Lower lobe of right lung (tissue), 2 donors: Measurements from ENCODE around the gene BABAM2. TPM values are rescaled to one million over a fixed set of nuclear protein-coding genes. Genes with fewer than 3 reads are reported as not detected.

Experiments used
- ATAC-seq, 2 donors: fragments of 200-7000 bp; cut with Tn5 transposase; one replicate each; pipeline ENCODE4 v1.9.1; 2020 to 2022; ENCODE audit warnings: mild to moderate bottlenecking in 2 of 2, moderate library complexity in 2 of 2
- DNase-seq: peaks from one replicate; pipeline ENCODE4 v3.0.0-alpha.2; 2020
- H3K27ac ChIP-seq: fragments of 200-600 bp; one replicate; pipeline ENCODE4 v1.8.0; 2022
- H3K27me3 ChIP-seq: fragments of 200-600 bp; one replicate; pipeline ENCODE4 v1.8.0; 2022; ENCODE audit warnings: low read depth
- H3K36me3 ChIP-seq: fragments of 200-600 bp; one replicate; pipeline ENCODE4 v1.8.0; 2022; ENCODE audit warnings: mild to moderate bottlenecking
- H3K4me1 ChIP-seq: fragments of 200-600 bp; one replicate; pipeline ENCODE4 v1.8.0; 2022
- H3K4me3 ChIP-seq: fragments of 200-600 bp; one replicate; pipeline ENCODE4 v1.8.0; 2022; ENCODE audit warnings: mild to moderate bottlenecking
- H3K9me3 ChIP-seq: fragments of 200-600 bp; one replicate; pipeline ENCODE4 v1.8.0; 2022
- intact Hi-C: fragments of 100-400 bp; cut with DNase I; formaldehyde crosslinking; loops from one replicate; pipeline ENCODE4 v1.11.0; 2022
- total RNA-seq: library from RNA; stranded (reverse); fragmentation: NEBNext Ultra II Directional; extraction: Animal tissue kit (Norgen Biotek cat#: 25700); gene quantifications from one replicate; pipeline ENCODE4 v1.2.1, GENCODE V29; 2021
- TF ChIP-seq, protein P1 (sequence below): fragments of 200-600 bp; IDR thresholded peaks from one replicate; pipeline ENCODE4 v1.8.0; 2022; ENCODE audit warnings: antibody characterized with exemption, mild to moderate bottlenecking
- donor health status: DM: no; HTN: yes; CAD: no; lungs with severe emphysema.

BABAM2 gene
- total RNA-seq, 1 donor from 2014 or later, result 39.5 TPM

DNA sequence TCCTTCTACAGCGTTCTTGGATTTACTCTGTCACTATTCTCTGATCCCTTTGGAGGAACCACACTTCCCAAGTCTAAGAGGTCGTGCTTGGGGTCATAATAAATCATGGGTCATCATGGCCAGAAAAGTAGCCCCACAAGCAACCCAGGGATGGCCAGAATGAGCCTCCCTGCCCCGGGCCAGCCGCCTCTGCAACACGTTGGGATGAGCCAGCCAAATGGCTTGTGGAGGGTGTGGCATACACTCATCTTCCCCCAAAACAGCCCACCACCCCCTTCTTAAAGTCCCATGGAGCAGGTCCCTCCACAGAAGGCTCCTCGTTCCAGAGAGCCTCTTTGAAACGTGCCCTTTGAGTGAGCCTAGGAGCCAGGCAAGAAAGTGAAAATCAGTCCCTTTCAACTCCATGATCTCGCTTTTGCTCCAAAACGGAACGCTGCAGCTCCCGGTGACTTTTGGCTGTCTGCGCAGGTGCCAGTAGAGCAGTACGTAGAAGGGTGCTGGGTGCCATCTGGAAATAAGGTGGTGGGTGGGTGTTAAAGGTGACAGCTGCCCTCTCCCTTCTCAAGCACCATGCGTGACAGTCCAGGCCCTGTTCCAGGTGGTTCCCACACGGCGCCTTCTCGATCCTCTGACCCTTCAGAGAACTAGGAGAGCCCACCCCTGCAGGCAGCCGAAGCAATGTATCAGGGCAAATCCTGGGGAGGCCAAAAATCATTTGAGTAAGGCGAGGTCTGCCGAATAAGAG, 453.6 kb downstream of the BABAM2 start:
- Histone ChIP-seq H3K36me3 (no peaks in the 10 kb centered on the region), H3K27ac (no peak overlapping the region), H3K27me3 (no peaks in the 10 kb centered on the region), H3K9me3 (no peaks in the 10 kb centered on the region), H3K4me3 (no peak overlapping the region), H3K4me1 (peaks cover 29% of the 10 kb centered on the region)
- TF ChIP-seq, protein P1, sequence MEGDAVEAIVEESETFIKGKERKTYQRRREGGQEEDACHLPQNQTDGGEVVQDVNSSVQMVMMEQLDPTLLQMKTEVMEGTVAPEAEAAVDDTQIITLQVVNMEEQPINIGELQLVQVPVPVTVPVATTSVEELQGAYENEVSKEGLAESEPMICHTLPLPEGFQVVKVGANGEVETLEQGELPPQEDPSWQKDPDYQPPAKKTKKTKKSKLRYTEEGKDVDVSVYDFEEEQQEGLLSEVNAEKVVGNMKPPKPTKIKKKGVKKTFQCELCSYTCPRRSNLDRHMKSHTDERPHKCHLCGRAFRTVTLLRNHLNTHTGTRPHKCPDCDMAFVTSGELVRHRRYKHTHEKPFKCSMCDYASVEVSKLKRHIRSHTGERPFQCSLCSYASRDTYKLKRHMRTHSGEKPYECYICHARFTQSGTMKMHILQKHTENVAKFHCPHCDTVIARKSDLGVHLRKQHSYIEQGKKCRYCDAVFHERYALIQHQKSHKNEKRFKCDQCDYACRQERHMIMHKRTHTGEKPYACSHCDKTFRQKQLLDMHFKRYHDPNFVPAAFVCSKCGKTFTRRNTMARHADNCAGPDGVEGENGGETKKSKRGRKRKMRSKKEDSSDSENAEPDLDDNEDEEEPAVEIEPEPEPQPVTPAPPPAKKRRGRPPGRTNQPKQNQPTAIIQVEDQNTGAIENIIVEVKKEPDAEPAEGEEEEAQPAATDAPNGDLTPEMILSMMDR, result no peak
- intact Hi-C loops, result no loop called here
- ATAC-seq, result no peak
- peak; percentile 35 for DNase-seq

DNA sequence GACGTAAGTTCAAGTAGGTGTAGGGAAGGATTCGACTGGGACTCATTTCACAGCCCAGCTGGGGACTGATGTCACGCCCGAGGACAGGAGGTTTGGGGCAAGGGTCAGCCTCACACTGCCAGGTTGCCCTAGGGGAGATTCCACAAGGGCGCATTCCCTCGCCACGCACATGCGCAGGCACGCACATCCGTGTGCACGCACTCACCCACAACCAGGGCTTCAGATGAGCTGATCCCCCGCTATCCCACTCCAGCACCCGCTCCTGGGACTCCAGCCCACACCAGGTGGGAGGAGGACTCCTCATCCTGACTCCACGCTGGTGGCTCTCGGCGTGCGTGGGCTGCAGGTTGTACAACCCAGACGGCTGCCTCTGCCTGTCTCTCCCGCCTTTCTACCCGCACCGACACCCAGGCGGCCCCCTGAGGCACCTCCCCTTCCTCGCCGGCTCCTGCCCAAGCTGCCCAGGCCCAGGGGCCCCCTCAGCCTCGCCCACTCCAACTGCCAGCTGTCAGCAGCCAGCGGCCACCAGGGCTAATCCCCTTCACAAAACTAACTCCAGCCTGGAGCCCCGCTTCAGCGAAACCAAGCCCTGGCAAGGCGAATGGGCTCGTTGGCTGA, 454.3 kb downstream of the BABAM2 start:
- H3K4me3 ChIP-seq, result no peak overlapping the region
- TF ChIP-seq, protein P1, result no peak
- H3K4me1 ChIP-seq, result peaks cover 29% of the 10 kb centered on the region
- DNase-seq (peak; percentile 43), ATAC-seq (no peak)
- H3K27ac ChIP-seq, result no peak overlapping the region
- H3K27me3 ChIP-seq, result no peaks in the 10 kb centered on the region
- no peaks in the 10 kb centered on the region for H3K36me3 ChIP-seq
- intact Hi-C loops, result no loop called here
- no peaks in the 10 kb centered on the region for H3K9me3 ChIP-seq

DNA sequence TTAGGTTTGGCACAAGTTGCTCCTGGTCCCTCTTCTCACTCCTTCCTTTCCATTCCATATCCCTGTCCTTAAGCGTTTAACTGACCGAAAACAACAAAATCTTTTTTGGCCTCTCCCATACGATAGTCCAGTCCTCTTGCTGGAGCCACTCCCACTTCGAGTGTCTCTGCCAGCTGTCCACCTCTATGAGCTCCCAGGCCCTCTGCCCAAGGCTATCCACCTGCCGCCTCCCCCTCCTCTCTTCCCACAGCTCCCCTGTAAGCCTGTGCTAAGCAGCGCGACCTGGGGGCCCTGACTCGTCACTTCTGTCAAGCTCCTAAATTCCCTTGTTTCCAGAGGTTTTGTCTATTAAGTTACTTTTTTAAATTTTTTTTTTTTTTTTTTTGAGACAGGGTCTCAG, 455.1 kb downstream of the BABAM2 start:
- Histone ChIP-seq H3K4me1 (peaks cover 29% of the 10 kb centered on the region), H3K27ac (no peak overlapping the region), H3K27me3 (no peaks in the 10 kb centered on the region), H3K9me3 (no peaks in the 10 kb centered on the region), H3K4me3 (no peak overlapping the region), H3K36me3 (no peaks in the 10 kb centered on the region)
- intact Hi-C loops, result no loop called here
- DNase-seq (peak; percentile 42), ATAC-seq (no peak)
- TF ChIP-seq, protein P1, result no peak

DNA sequence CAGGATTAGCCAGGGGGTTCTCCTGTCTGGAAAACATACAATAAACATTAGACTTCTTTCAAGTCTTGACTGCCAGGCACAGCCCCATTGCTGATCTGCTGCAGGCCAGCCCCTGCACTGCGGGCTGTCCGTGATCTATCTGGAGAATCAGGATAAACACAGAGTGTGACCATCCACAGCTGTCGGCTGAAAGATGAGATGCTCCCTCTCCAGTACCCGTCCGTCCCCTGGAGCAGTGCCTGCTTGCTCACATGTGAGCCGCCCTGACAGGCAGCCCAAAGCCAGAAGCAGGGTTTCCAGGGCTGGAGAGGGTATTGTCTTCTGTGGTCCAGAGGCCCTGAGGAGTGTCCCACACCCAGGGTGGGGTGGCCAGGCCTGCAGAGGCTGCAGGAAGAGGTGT, 456.1 kb downstream of the BABAM2 start:
- Histone ChIP-seq H3K4me3 (no peak overlapping the region), H3K9me3 (no peaks in the 10 kb centered on the region), H3K27ac (no peak overlapping the region), H3K4me1 (peaks cover 29% of the 10 kb centered on the region), H3K27me3 (no peaks in the 10 kb centered on the region), H3K36me3 (no peaks in the 10 kb centered on the region)
- ATAC-seq (no peak), DNase-seq (peak; percentile 40)
- intact Hi-C loops, result no loop called here
- TF ChIP-seq, protein P1, result no peak

DNA sequence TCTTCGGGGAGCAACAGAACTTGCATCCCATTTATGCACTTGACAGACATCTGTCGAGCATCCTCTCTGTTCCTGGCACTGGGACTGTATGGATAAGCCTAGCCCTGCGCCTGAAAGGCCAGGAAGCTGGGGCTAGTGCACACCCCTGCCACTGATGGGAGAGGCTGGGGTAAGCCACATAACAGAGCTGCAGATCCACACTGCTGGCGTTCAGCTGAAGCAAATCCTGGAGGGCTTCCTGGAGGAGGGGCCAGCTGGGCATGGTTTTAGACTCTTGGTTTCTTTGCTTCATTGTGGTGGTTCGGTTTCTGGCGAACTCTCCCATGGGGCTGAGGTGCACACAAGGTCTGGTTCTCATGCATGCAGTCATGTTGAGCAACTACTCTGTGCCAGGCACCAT, 456.7 kb downstream of the BABAM2 start:
- Histone ChIP-seq H3K27ac (no peak overlapping the region), H3K9me3 (no peaks in the 10 kb centered on the region), H3K36me3 (no peaks in the 10 kb centered on the region), H3K27me3 (no peaks in the 10 kb centered on the region), H3K4me3 (no peak overlapping the region), H3K4me1 (peaks cover 28% of the 10 kb centered on the region)
- intact Hi-C loops, result no loop called here
- ATAC-seq (no peak), DNase-seq (peak; percentile 14)
- TF ChIP-seq, protein P1, result no peak
